IPS-NIHi7 (cell line): ENCODE results near the gene NIPBL.
"Not testable (repeated sequence)": the region's sequence is repeated elsewhere in the genome, so short reads cannot be mapped to it uniquely, and the experiment has no call there.

Source experiments
- DNase-seq: peaks from one replicate; pipeline ENCODE4 v3.0.0; 2012; ENCODE audit warnings: mixed read lengths; ENCODE audit errors: extremely low spot score

NIPBL gene, protein sequence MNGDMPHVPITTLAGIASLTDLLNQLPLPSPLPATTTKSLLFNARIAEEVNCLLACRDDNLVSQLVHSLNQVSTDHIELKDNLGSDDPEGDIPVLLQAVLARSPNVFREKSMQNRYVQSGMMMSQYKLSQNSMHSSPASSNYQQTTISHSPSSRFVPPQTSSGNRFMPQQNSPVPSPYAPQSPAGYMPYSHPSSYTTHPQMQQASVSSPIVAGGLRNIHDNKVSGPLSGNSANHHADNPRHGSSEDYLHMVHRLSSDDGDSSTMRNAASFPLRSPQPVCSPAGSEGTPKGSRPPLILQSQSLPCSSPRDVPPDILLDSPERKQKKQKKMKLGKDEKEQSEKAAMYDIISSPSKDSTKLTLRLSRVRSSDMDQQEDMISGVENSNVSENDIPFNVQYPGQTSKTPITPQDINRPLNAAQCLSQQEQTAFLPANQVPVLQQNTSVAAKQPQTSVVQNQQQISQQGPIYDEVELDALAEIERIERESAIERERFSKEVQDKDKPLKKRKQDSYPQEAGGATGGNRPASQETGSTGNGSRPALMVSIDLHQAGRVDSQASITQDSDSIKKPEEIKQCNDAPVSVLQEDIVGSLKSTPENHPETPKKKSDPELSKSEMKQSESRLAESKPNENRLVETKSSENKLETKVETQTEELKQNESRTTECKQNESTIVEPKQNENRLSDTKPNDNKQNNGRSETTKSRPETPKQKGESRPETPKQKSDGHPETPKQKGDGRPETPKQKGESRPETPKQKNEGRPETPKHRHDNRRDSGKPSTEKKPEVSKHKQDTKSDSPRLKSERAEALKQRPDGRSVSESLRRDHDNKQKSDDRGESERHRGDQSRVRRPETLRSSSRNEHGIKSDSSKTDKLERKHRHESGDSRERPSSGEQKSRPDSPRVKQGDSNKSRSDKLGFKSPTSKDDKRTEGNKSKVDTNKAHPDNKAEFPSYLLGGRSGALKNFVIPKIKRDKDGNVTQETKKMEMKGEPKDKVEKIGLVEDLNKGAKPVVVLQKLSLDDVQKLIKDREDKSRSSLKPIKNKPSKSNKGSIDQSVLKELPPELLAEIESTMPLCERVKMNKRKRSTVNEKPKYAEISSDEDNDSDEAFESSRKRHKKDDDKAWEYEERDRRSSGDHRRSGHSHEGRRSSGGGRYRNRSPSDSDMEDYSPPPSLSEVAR (N-terminal part only)

GRCh38 chr5:36876299-36876964, at the start of gene NIPBL:
NIPBL (plus strand) TSS chr5:36876769; CDS start chr5:36953697, 76,928 bp downstream.
- DNase-seq = peak; percentile 77

GRCh38 chr5:36832274-36832673, 44.3 kb upstream of the NIPBL start:
- no peak for DNase-seq

DNA sequence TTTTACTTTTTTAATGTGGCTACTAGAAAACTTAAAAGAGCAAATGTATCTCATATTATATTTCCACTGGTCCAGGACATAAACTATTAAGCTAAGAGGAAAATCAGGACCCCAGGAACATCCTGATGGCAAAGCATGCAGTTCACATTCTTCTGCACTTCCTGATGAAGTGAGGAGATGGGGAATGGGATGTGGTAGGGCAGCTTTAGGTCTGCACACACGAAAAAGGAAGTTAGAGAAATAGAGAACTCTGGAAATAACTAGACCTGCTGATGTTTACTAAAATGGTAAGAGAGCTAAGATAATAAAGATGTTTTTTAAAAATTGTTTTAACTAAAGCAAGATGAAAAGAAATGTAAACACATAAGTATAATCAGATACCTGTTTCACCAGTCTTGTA, 39.7 kb upstream of the NIPBL start:
- no peak for DNase-seq

GRCh38 chr5:36839489-36840476, 36.8 kb upstream of the NIPBL start:
- no peak for DNase-seq

DNA sequence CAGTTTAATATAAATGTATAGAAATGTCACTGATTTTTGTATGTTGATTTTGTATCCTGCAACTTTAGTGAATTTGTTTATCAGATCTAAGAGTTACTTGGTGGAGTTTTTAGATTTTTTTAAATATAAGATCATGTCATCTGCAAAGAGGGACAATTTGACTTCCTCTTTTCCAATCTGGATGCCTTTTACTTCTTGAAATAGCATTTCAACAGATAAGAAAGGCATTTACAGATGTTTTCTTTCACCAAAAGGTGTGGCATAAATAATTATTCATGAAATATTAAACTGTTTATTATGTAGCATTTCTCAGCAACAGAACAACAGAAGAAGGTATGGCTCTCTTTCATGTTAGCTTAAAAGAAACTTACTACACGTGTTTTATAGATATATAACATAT, 34.9 kb upstream of the NIPBL start:
- no peak for DNase-seq

DNA sequence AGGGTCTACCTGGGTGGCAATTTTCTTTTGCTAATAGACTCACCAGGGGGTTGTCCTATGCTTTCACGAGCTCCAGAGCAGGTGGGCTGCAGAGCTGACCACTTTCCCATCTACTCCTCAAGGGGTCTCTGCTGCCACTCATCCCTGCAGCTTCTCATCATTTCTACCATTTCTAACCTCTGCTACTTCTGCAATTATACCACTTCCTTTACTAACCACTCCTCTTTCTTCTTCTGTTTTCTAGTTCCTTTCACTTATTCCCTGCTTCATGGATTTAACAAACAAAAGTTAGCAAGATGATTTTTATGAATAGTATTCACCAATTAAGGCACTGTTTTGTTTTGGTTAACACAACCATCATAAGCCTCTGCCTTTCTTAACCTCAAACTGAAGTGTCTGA, 34.5 kb upstream of the NIPBL start:
- DNase-seq = no peak

DNA sequence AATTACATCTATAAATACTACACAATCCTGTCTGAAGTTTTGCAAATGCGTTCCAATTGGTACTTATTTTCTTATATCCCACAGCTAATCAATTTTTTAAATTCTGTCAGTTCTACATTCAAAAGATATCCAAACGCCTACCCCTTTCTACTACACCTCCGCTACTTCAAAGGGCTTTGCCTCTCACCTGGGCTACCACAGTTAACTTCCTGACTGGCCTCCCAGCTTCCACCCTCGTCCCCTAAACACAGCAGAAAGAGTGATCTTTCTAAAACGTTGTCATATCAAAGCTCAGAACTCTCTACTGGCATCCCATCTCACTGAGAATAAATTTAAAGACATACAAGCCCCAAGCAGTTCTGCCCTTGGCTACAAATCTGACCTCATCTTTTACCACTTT, 32.3 kb upstream of the NIPBL start:
- DNase-seq = no peak

DNA sequence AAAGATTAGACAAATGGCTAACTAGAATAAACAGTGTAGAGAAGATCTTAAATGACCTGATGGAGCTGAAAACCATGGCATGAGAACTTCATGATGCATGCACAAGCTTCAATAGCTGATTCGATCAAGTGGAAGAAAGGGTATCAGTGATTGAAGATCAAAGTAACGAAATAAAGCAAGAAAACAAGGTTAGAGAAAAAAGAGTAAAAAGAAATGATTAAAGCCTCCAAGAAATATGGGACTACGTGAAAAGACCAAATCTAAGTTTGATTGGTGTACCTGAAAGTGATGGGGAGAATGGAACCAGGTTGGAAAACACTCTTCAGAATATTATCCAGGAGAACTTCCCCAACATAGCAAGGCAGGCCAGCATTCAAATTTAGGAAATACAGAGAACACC, 28.0 kb upstream of the NIPBL start:
- not testable (repeated sequence) for DNase-seq

- not testable (repeated sequence) for DNase-seq
These were observed 23.7 kb upstream of the NIPBL start for GRCh38 chr5:36852903-36853302.

- DNase-seq = peak; percentile 63
These were observed 22.0 kb upstream of the NIPBL start for GRCh38 chr5:36854402-36855140.

DNA sequence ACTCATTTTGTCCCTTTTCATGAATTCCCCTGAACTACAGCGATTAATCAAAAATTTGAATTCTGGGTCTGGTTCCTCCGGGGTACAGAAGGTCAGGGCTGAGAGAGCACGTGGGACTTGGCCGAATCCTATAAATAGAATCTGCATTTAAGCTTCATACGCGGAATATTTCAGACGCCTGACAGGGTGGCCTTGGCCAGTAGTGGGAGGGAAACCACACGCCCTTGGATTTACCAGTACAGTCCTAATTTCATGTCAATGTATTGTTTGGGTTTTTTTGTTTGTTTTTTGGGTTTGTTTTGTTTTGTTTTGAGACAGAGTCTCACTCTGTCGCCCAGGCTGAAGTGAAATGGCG, 21.5 kb upstream of the NIPBL start:
- no peak for DNase-seq

DNA sequence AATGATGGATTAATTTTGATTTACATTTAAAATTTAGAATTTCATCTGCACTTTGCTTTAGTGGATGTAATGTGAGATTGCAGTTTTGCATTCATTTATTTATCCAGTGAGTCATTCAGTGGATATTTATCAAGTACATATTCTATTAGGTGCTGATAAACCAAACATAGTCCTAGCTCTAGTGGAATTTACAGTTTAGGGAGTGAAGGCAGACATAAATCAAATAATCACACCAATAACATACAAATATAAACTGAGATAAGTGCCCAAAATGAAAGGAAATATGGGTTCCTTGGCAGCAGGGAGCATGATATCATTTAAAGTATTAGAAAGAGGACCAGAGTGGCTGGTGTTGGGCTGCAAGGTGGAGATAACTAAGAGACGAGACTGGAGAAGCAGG, 14.7 kb upstream of the NIPBL start:
- DNase-seq = no peak

DNA sequence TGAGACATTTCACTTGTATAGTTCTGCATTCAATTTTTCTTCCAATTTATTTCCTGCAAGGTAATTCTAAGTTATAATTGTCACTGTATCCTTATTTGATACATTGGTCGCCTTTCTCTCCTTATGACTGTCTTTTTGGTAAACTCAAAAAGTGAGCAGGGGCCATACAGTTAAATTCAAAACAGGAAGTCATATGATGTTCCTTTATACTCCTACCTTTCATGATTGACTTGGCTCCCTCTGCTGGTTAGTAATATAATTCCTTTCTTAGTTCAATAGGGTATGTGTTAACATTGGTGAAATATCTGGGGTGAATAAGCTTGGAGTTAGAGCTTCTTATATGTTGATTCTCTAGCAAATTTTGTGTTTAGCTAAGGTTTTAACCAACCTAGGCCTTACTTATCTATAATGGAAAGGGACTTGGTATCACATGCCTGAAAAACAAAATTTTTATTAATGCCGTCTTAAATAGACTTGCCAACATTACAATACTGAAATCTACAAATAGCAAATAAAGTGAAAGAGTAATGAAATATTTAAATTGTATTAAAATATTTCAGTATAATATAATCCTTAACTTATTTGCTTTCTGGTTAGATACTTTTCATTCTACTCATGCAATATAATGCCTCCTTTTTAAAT, 6.0 kb upstream of the NIPBL start:
- DNase-seq = peak; percentile 49

GRCh38 chr5:36874465-36874864, 2.1 kb upstream of the NIPBL start:
- DNase-seq = no peak

GRCh38 chr5:36875051-36875789, 1.3 kb upstream of the NIPBL start:
- DNase-seq = peak; percentile 29

GRCh38 chr5:36875790-36876298, 725 bp upstream of the NIPBL start:
- DNase-seq = peak; percentile 53

DNA sequence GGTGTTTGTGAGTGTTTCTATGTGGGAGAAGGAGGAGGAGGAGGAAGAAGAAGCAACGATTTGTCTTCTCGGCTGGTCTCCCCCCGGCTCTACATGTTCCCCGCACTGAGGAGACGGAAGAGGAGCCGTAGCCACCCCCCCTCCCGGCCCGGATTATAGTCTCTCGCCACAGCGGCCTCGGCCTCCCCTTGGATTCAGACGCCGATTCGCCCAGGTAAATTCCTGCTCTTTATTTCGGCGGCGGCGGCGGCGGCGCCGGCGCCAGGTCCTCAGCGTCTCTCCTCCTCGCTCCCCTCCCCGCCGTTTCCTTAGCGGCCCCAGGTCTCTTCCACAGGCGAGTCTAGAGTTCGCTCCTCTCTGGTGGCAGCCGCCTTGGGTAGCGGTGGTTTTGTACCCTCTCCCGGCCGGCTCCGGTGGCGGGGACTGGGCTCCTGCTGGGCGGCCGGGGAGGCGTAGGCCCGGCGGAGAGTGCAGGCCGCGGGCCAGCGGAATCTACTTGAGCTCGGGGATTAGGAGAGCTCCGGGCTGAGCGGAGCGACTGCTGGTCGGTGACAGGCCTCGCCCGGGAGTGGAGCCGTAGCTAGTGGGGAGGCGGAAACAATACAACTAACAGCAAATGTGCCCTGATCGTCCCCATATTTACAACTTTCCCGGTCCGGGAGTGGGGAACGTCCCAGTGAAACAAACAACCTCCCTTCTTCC, 547 bp downstream of the NIPBL start:
- DNase-seq = peak; percentile 25
